Measurements from ENCODE around the gene TNFRSF9. TPM values are rescaled to one million over a fixed set of nuclear protein-coding genes. Genes with fewer than 3 reads are reported as not detected.

Gene TNFRSF9
- total RNA-seq (0.14 TPM in 1 of 2 replicates, not detected in the other), polyA plus RNA-seq (0.52 TPM in 1 of 2 replicates, not detected in the other)

DNA sequence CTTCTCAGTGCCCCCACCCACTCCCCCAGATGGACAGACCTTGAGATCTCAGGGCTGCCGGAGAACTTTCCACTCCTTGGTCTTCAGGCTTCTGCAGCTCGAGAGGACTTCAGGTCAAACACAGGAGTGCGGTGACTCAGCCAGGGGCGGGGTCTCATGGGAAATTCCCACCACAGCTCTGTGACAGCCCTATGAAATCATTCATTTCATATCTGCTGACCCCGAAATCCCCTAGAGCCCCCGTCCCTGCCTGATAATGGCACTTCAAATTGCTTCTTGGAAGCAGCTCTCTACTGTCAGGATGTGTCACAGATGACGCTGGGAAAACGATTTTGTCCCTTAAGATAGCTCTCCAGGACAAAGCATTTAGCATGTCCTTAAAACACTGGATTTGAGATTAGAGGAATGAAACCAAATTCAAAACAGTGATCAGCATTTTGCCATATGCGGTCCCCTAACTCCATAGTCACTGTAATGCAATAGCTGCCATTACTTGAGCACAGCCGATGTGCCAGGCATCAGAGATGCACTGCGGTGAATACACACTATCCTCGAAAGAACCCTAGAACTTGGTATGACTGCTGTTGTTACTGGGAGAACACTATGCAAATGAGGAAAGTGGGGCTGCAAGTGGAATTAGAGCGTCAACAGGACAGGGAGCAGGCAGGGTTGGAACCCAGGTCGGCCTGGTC is at the start of gene TNFRSF9:
TNFRSF9 (minus strand) TSS at position 95 of the 692 bp plus-strand sequence. CDS start 845 bp downstream, outside the sequence.
- H3K36me3 ChIP-seq = no peaks in the 10 kb centered on the region
- peaks cover 48% of the 10 kb centered on the region for H3K27me3 ChIP-seq
- no peaks in the 10 kb centered on the region for H3K9me3 ChIP-seq (ENCODE audit: low read depth)
- H3K27ac ChIP-seq = no peak within 1 kb of the TSS
- H3K4me3 ChIP-seq = no peak within 1 kb of the TSS
- H3K4me1 ChIP-seq (ENCODE audit: low read depth) = no peaks in the 10 kb centered on the region
- peak in 1 of 2 donors; percentile 60 for DNase-seq (ENCODE audit: low read depth in 1 of 2, low spot score in 1 of 2)
- TF ChIP-seq, protein P1, sequence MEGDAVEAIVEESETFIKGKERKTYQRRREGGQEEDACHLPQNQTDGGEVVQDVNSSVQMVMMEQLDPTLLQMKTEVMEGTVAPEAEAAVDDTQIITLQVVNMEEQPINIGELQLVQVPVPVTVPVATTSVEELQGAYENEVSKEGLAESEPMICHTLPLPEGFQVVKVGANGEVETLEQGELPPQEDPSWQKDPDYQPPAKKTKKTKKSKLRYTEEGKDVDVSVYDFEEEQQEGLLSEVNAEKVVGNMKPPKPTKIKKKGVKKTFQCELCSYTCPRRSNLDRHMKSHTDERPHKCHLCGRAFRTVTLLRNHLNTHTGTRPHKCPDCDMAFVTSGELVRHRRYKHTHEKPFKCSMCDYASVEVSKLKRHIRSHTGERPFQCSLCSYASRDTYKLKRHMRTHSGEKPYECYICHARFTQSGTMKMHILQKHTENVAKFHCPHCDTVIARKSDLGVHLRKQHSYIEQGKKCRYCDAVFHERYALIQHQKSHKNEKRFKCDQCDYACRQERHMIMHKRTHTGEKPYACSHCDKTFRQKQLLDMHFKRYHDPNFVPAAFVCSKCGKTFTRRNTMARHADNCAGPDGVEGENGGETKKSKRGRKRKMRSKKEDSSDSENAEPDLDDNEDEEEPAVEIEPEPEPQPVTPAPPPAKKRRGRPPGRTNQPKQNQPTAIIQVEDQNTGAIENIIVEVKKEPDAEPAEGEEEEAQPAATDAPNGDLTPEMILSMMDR (IDR thresholded peaks at IDR 0.05; ENCODE audit: low read depth, low read length) = no peak

DNA sequence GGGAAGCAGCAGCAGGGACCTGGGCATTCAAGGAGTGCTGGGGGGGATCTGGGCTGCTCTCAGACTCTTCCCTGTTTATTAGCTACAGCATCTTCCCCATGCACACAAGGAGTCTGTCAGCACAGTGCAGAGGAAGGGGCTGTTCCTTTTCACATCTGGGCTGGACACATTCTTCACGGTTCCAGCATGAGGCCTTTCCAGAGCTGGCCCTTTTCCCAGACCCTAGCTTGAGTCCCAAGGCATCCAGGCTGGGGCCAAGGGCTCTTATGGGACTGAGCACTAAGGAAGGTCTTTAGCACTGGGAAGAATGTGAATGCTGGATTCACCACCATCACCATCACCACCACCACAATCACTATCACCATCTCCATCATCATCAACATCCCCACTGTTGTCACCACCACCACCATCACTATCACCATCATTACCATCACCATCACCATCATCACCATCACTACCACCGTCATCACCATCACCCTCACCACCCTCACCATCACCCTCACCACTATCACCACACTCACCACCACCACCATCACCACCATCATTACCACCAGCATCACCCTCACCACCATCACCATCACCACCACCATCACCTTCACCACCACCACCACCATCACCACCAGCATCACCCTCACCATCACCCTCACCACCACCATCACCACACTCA is 49.3 kb upstream of the TNFRSF9 start:
- Histone ChIP-seq H3K27ac (no peak overlapping the region), H3K4me3 (no peak overlapping the region), H3K4me1 (ENCODE audit: low read depth) (peaks cover 13% of the 10 kb centered on the region), H3K36me3 (peaks cover 5% of the 10 kb centered on the region), H3K27me3 (no peaks in the 10 kb centered on the region), H3K9me3 (ENCODE audit: low read depth) (no peaks in the 10 kb centered on the region)
- peak in 1 of 2 donors; percentile 60 for DNase-seq (ENCODE audit: low read depth in 1 of 2, low spot score in 1 of 2)
- TF ChIP-seq, protein P1 (IDR thresholded peaks at IDR 0.05; ENCODE audit: low read depth, low read length) = no peak

DNA sequence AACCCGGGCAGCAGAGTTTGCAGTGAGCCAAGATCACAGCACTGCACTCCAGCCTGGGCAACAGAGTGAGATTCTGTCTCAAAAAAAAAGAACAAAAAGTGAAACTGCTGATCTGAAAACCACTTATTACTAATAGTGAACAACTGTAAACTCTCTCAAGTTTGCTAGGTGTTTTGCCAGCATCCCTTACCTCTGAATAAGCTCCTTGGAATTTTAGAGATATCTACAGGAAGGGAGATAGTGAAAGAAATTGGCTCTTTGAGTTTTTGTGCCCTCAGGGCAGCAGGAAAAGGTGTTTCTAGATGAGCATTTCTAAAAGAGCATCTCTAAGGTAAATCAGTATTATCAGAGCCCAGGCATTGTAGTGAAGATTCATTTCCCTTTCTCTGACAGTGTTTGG is 47.9 kb upstream of the TNFRSF9 start:
- H3K27me3 ChIP-seq = no peaks in the 10 kb centered on the region
- no peak for DNase-seq (ENCODE audit: low read depth in 1 of 2, low spot score in 1 of 2)
- TF ChIP-seq, protein P1 (IDR thresholded peaks at IDR 0.05; ENCODE audit: low read depth, low read length) = no peak

DNA sequence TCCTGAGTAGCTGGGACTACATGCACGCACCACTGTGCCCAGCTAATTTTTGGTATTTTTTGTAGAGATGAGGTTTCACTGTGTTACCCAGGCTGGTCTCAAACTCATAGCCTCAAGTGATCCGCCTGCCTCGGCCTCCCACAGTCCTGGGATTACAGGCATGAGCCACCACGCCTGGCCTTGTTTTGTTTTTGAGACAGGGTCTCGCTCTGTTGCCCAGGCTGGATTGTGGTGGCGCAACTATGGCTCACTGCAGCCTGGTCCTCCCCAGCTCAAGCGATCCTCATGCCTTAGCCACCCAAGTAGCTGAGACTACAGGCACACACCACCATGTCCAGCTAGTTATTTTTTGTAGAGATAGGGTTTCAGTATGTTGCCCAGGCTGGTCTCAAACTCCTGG is 46.9 kb upstream of the TNFRSF9 start:
- TF ChIP-seq, protein P1 (IDR thresholded peaks at IDR 0.05; ENCODE audit: low read depth, low read length) = no peak
- Histone ChIP-seq H3K36me3 (peaks cover 17% of the 10 kb centered on the region), H3K9me3 (ENCODE audit: low read depth) (no peaks in the 10 kb centered on the region)

More for the DNA sequence above, 47.9 kb upstream of the TNFRSF9 start:
- no peak overlapping the region for H3K4me3 ChIP-seq
- H3K36me3 ChIP-seq = peaks cover 8% of the 10 kb centered on the region
- H3K9me3 ChIP-seq (ENCODE audit: low read depth) = no peaks in the 10 kb centered on the region
- H3K27ac ChIP-seq = peak overlapping the region; percentile 64
- peaks cover 13% of the 10 kb centered on the region for H3K4me1 ChIP-seq (ENCODE audit: low read depth)

DNA sequence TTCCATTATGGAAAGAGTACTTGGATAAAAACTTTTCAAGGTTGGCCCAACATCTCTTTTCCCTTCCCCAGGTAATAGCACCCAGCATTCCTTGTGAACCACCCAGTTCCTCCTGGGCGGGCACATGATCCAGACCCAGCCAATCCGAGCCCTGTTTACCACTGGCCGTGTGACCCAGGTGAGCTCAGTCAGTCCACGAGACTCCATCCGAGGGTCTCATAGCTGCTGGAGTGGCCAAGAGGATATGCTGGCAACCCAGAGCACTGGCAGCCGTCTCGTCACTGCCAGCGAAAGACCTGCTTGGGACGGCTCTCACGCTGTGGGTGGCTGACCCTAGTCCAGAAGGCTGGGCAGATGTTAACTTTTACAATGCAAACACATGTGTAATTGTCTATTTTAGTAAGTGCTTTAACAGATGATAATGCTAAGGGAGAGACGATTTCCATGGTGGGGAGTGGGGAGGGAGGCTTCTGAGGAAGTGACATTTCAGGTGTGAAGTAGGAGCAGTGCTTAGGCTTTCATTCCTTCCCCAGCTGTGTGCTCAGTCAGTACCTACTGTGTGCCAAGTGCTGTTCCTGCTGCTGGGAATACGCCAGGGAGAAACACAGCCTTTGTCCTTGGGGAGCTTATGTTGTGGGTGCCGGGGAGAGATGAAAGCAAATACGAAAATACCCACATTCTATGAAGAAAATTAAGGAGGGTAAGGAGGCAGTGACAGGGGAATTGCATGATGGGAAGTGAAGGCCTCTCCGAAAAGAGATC is 45.4 kb upstream of the TNFRSF9 start:
- Histone ChIP-seq H3K9me3 (ENCODE audit: low read depth) (no peaks in the 10 kb centered on the region), H3K4me1 (ENCODE audit: low read depth) (peaks cover 18% of the 10 kb centered on the region), H3K27me3 (no peaks in the 10 kb centered on the region), H3K36me3 (peaks cover 17% of the 10 kb centered on the region), H3K4me3 (no peak overlapping the region), H3K27ac (no peak overlapping the region)
- DNase-seq (ENCODE audit: low read depth in 1 of 2, low spot score in 1 of 2) = no peak
- TF ChIP-seq, protein P1 (IDR thresholded peaks at IDR 0.05; ENCODE audit: low read depth, low read length) = no peak

More for the DNA sequence above, 46.9 kb upstream of the TNFRSF9 start:
- no peak overlapping the region for H3K4me3 ChIP-seq
- peaks cover 16% of the 10 kb centered on the region for H3K4me1 ChIP-seq (ENCODE audit: low read depth)
- DNase-seq (ENCODE audit: low read depth in 1 of 2, low spot score in 1 of 2) = no peak
- no peak overlapping the region for H3K27ac ChIP-seq
- H3K27me3 ChIP-seq = no peaks in the 10 kb centered on the region
